SK-N-MC (cell line): ENCODE measurements around the gene IGF2R.

ENCODE experiments used
- DNase-seq: peaks from one replicate; pipeline ENCODE4 v3.0.0-alpha.2; 2011; ENCODE audit warnings: low read depth, low spot score
- H3K27ac ChIP-seq: fragments of 200-600 bp; sonication (generic); 2 replicates; pipeline ENCODE4 v1.5.1; 2016; ENCODE audit warnings: mixed run types
- H3K36me3 ChIP-seq: fragments of 200-600 bp; sonication (generic); 2 replicates; pipeline ENCODE4 v1.6.1; 2017; ENCODE audit warnings: antibody characterized with exemption, low read length, mixed read lengths; ENCODE audit not compliant: insufficient read depth
- H3K4me3 ChIP-seq: fragments of 200-600 bp; sonication (generic); 2 replicates; pipeline ENCODE4 v1.5.1; 2016
- H3K9ac ChIP-seq: fragments of 200-600 bp; sonication (generic); 2 replicates; pipeline ENCODE4 v1.8.0; 2017; ENCODE audit warnings: mixed run types, mixed read lengths; ENCODE audit not compliant: insufficient read length
- H3K9me3 ChIP-seq: fragments of 200-600 bp; sonication (generic); 2 replicates; pipeline ENCODE4 v1.6.1; 2017; ENCODE audit warnings: low read depth, mild to moderate bottlenecking, antibody characterized with exemption, low read length, moderate library complexity, mixed read lengths
- EZH2 ChIP-seq: fragments of 200-600 bp; sonication (generic); IDR thresholded peaks from one replicate; pipeline ENCODE4 v1.6.1; 2017; ENCODE audit warnings: antibody characterized with exemption
- FOXP2 ChIP-seq: optimal IDR thresholded peaks from 2 replicates; pipeline ENCODE3; 2011; ENCODE audit warnings: mild to moderate bottlenecking, moderate library complexity; ENCODE audit not compliant: insufficient read depth; ENCODE audit errors: extremely low read length, control extremely low read depth
- POLR2AphosphoS5 ChIP-seq: IDR thresholded peaks from 2 replicates; pipeline ENCODE4 v1.6.1; 2012; ENCODE audit warnings: mild to moderate bottlenecking, low read depth, low read length, borderline replicate concordance

Gene IGF2R

GRCh38 chr6:160128125-160128683 lies 159.3 kb downstream of the IGF2R start:
- TF ChIP-seq POLR2AphosphoS5 (no peak), FOXP2 (no peak), EZH2 (no peak)
- no peak overlapping the region for H3K4me3 ChIP-seq
- no peak overlapping the region for H3K9ac ChIP-seq
- H3K9me3 ChIP-seq: no peaks in the 10 kb centered on the region
- DNase-seq: no peak
- no peaks in the 10 kb centered on the region for H3K36me3 ChIP-seq
- H3K27ac ChIP-seq: no peak overlapping the region

GRCh38 chr6:160128879-160129516 lies 160.1 kb downstream of the IGF2R start:
- TF ChIP-seq EZH2 (no peak), FOXP2 (no peak), POLR2AphosphoS5 (no peak)
- no peak for DNase-seq
- Histone ChIP-seq H3K4me3 (no peak overlapping the region), H3K27ac (no peak overlapping the region), H3K9ac (no peak overlapping the region), H3K36me3 (no peaks in the 10 kb centered on the region), H3K9me3 (no peaks in the 10 kb centered on the region)

- Histone ChIP-seq H3K9ac (no peak overlapping the region), H3K36me3 (no peaks in the 10 kb centered on the region), H3K27ac (no peak overlapping the region), H3K9me3 (no peaks in the 10 kb centered on the region), H3K4me3 (no peak overlapping the region)
- TF ChIP-seq POLR2AphosphoS5 (no peak), FOXP2 (no peak), EZH2 (no peak)
- no peak for DNase-seq
Measured at GRCh38 chr6:160129881-160130615, 161.2 kb downstream of the IGF2R start.

GRCh38 chr6:160130729-160131484 lies 162.0 kb downstream of the IGF2R start:
- Histone ChIP-seq H3K4me3 (no peak overlapping the region), H3K9ac (no peak overlapping the region), H3K9me3 (no peaks in the 10 kb centered on the region), H3K27ac (no peak overlapping the region), H3K36me3 (no peaks in the 10 kb centered on the region)
- TF ChIP-seq FOXP2 (no peak), EZH2 (no peak)
- DNase-seq: no peak

- Histone ChIP-seq H3K4me3 (no peak overlapping the region), H3K36me3 (no peaks in the 10 kb centered on the region), H3K27ac (no peak overlapping the region), H3K9ac (no peak overlapping the region), H3K9me3 (no peaks in the 10 kb centered on the region)
- no peak for DNase-seq
- no peak for TF ChIP-seq EZH2
- TF ChIP-seq POLR2AphosphoS5: no peak
- no peak for TF ChIP-seq FOXP2
Measured at GRCh38 chr6:160131636-160132296, 162.9 kb downstream of the IGF2R start.

- no peak for DNase-seq
- Histone ChIP-seq H3K36me3 (no peaks in the 10 kb centered on the region), H3K9me3 (no peaks in the 10 kb centered on the region), H3K27ac (no peak overlapping the region), H3K9ac (no peak overlapping the region), H3K4me3 (no peak overlapping the region)
- TF ChIP-seq EZH2 (no peak), POLR2AphosphoS5 (no peak), FOXP2 (no peak)
Measured at GRCh38 chr6:160132297-160132637, 163.4 kb downstream of the IGF2R start.

- no peaks in the 10 kb centered on the region for H3K36me3 ChIP-seq
- TF ChIP-seq POLR2AphosphoS5: no peak
- TF ChIP-seq FOXP2: no peak
- TF ChIP-seq EZH2: no peak
- DNase-seq: no peak
- H3K4me3 ChIP-seq: no peak overlapping the region
- H3K9me3 ChIP-seq: no peaks in the 10 kb centered on the region
- no peak overlapping the region for H3K9ac ChIP-seq
- H3K27ac ChIP-seq: no peak overlapping the region
Measured at GRCh38 chr6:160132776-160133338, 164.0 kb downstream of the IGF2R start.
